Measurements from ENCODE around the gene DDHD1.

The DDHD1 gene

DNA sequence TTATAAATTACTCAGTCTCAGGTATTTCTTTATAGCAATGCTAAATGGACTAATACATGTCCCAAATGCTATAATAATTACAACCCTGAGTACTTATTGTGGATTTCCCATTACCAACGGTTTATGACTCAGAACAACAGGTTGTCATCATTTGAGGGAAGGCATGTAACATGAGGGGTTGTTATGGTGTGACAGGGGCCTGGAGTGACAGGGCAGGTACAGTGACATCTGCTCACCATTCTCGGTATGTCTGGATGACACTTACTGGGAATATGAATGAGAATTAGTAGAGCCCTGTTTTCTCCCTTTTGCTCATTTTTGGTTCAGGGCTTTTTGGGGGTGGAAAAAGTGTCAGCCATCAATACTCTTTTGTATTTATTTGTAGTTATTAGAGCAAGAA is 166.1 kb downstream of the DDHD1 start:
- DNase-seq = no peak

Data from activated CD8-positive, alpha-beta memory T cell treated with anti-CD3 and anti-CD28 coated beads for 24 hours (primary cell).